KOPT-K1 (cell line): ENCODE data around the gene NEK2.

Experiments used
- H3K27ac ChIP-seq: fragments of 200-600 bp; sonication (generic); 2 replicates; pipeline ENCODE4 v1.5.1; 2016; ENCODE audit warnings: antibody characterized with exemption, mild to moderate bottlenecking, low read depth, low read length; ENCODE audit not compliant: poor library complexity, severe bottlenecking
- H3K36me3 ChIP-seq: fragments of 200-600 bp; sonication (generic); 2 replicates; pipeline ENCODE4 v1.5.1; 2017; ENCODE audit warnings: antibody characterized with exemption, mild to moderate bottlenecking, low read length, moderate library complexity; ENCODE audit not compliant: insufficient read depth
- H3K9me3 ChIP-seq: fragments of 200-600 bp; sonication (generic); 2 replicates; pipeline ENCODE4 v1.5.1; 2017; ENCODE audit warnings: antibody characterized with exemption, low read length, mild to moderate bottlenecking; ENCODE audit not compliant: insufficient read depth, poor library complexity, severe bottlenecking

NEK2 gene

DNA sequence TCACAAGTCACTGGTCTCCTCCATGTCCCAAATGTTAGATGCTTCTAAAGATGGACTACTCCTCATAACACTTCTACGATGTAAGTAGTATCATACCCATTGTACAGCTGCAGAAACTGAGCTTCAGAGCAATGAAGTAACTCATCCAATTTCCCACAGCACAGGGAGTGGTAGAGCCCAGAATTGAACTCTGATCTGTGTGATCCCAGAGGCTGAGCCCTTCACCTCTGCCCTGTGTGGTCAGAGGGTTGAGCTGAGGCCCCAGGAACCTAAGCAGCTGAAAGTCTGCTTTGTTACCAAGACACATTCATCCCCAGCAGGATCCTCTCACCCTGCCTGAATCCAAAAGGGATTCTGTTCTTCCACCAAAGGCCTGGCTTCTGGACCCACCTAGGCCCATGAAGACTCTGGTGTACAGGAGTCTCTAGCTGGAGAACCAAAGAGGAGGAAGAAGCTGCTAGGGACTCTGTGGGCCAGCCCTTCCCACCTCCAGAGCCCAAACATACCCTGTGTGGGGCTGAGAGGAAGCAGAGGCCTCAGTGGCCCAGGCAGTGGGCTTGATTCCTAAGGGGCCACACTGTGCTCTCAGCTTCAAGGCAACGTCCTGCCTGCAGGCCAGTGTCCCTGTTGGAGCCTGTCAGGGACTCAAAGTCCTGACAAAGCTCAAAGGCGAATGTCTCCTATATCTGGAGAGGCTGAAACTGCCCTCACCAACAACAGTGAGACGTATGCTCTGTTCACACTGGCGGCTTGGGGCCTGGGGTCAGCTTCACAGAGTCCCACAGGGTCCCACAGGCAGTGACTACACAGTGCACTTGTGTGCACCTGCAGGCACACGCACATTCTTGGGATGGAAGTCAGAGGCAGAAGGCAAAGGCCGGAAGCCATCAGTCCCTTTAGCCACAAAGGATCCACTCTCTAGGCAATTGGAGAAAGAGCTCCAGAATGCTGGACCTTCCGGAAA is 56.1 kb downstream of the NEK2 start:
- Histone ChIP-seq H3K9me3 (no peaks in the 10 kb centered on the region), H3K27ac (no peak overlapping the region), H3K36me3 (no peaks in the 10 kb centered on the region)

DNA sequence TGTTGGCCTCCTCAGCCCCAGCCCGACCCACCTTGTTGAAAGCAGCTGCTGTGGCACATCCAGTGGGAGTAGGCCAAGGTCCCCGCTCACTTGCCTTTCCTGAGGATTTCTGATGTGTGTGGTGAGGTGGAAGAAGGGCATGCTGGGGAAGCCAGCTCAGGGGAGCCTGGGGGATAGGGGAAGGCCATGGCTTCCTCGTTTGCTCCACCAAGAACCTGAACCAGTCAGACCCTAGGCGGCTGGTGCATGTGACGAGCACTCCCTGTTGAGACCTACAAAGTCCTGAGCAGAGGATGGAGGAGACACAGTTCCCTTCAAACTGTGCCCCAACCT is 58.5 kb downstream of the NEK2 start:
- no peaks in the 10 kb centered on the region for H3K9me3 ChIP-seq
- H3K27ac ChIP-seq: no peak overlapping the region
- no peaks in the 10 kb centered on the region for H3K36me3 ChIP-seq

DNA sequence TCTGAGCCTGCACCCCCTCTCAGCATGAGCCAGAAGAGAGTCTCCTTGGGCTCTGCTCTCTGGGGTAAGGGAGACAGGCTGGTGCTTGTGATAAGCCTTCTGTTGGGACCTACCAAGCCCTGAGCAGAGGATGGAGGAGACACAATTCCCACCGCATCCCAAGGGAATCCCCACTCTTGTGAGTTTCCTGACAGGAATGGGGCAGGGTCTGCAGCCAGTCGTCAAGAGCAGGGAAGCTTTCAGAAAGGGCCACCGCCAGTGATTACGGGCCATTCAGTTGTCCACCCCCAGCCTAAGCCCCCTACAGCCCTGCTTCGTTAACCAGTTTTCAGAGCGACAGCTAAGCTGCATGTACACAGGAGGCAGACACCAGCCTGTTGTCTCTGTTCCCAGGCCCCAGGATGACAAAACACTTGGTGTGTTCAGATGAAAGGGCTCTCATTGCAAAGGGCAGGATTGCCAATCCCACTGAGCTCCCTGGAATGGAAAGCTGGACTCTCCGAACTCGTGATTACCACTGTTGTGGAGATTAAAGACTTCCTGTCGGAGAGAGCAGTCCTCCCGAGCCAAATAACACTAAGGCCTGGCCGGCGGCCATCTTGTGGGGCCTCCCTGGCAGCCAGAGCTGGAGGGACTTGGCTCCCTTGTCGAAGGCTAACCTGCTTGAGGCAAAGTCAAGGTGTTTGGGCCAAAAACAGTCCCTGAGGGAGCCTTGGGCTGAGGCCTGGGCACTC is 59.0 kb downstream of the NEK2 start:
- Histone ChIP-seq H3K27ac (no peak overlapping the region), H3K9me3 (no peaks in the 10 kb centered on the region), H3K36me3 (no peaks in the 10 kb centered on the region)

DNA sequence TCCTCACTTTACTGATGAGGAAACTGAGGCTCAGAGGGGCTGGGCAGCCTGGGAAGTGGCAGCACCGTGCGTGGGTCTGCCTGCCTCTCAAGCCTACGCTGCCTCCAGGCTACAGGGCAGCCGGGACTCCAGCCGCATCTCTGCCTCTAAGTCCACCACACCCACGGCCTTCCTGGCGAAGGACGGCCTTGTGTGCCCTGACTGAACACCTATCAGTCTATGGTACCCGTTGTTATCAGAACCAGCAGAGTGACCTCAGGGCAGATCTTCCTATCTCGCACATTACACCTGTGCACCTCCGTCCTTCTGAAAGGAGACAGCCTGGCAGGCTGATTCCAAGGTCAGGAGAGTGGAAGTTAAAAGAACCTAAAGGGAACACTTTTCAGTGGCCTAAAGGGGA is 60.8 kb downstream of the NEK2 start:
- Histone ChIP-seq H3K27ac (no peak overlapping the region), H3K9me3 (no peaks in the 10 kb centered on the region), H3K36me3 (no peaks in the 10 kb centered on the region)

DNA sequence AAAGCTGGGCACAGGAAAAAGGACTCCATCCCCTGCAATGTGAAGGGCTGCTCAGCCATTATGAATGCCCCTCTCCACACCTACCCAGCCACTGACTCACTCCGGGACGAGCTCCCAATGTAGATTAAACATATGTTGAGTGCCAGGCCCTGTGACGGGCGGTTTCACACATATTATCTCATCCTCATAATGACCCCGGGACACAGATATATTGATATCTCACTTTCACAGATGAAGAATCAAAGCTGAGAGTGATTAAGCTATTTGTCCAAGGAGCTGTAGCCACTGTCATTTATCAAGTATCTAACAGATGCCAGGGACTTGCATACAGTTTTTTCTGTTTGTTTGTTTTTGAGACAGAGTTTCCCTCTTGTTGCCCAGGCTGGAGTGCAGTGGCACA is 61.5 kb downstream of the NEK2 start:
- H3K36me3 ChIP-seq: no peaks in the 10 kb centered on the region
- no peak overlapping the region for H3K27ac ChIP-seq
- no peaks in the 10 kb centered on the region for H3K9me3 ChIP-seq

DNA sequence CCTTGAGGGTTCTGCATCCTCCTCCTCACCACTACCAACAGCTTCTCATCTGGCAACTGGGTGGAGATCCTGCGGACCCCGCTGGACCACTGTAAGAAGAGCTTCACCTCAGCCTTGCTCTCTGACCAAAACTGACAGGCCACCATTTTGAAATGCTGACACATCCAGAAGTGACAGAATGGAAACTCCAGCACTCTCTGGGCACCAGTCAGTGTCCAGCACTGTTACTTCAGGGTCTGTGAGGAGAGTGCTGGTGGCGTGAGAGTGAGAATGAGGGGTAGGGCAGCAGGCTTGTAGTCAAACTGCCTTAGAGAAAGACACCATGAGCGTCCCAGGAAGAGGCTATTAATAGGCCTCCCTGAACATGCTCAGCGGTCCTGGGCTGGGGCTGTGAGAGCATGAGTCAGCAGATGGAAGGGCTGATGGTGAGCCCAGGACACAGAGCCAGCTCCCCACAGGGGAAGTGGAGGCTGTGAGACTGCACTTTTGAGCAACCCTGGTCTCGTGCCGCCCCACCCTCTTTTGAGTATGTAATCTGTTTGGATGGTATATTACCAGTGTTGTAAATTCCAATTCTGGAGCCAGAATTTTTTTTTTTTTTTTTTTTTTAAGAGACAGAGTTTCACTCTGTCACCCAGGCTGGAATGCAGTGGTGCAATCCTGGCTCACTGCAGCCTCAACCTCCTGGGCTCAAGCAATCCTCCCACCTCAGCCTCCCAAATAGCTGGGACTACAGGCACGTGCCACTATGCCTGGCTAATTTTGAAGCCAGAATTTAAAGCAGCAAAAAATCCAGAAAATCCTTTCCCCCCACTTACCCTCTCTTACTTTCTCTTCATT is 62.1 kb downstream of the NEK2 start:
- H3K27ac ChIP-seq: no peak overlapping the region
- H3K9me3 ChIP-seq: no peaks in the 10 kb centered on the region
- no peaks in the 10 kb centered on the region for H3K36me3 ChIP-seq

DNA sequence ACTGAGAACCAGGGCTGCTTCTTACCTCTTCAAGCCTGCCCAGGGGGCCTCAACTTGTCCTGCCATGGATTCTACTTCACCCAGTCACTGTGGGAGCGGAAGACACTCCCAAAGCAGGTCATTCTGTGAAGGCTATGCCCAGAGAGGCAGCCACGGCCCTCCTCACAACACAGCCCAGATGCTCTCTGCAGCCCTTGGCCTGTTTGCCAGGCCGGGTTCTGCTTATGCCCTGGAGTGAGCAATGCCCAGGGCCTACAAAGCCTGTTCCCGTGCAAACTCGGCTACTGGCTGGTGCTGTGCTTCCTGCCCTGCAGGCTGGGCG is 62.7 kb downstream of the NEK2 start:
- Histone ChIP-seq H3K9me3 (no peaks in the 10 kb centered on the region), H3K36me3 (no peaks in the 10 kb centered on the region), H3K27ac (no peak overlapping the region)
